WTC11 (cell line): ENCODE data around the gene TACR2.

ENCODE experiments used
- ATF6 ChIP-seq: sonication (generic); formaldehyde crosslinking; IDR thresholded peaks from 2 replicates; pipeline ENCODE4 v1.8.1; 2023; ENCODE audit warnings: mild to moderate bottlenecking, missing genetic modification reagents
- CREB1 ChIP-seq: sonication (generic); formaldehyde crosslinking; IDR thresholded peaks from 2 replicates; pipeline ENCODE4 v1.8.0; 2023; ENCODE audit warnings: mild to moderate bottlenecking, missing genetic modification reagents
- CTCF ChIP-seq: fragments of 200-600 bp; IDR thresholded peaks from 2 replicates; pipeline ENCODE4 v1.8.0; 2022; ENCODE audit warnings: antibody characterized with exemption
- HMGXB4 ChIP-seq: sonication (generic); formaldehyde crosslinking; IDR thresholded peaks from 2 replicates; pipeline ENCODE4 v1.8.1; 2023; ENCODE audit warnings: mild to moderate bottlenecking, moderate library complexity, missing genetic modification reagents
- MAX ChIP-seq: sonication (generic); formaldehyde crosslinking; IDR thresholded peaks from 2 replicates; pipeline ENCODE4 v1.8.0; 2022; ENCODE audit warnings: mild to moderate bottlenecking, missing genetic modification reagents
- TEAD4 ChIP-seq: sonication (generic); formaldehyde crosslinking; IDR thresholded peaks from 2 replicates; pipeline ENCODE4 v1.8.0; 2022; ENCODE audit warnings: mild to moderate bottlenecking, missing genetic modification reagents
- TP53 ChIP-seq: sonication (generic); formaldehyde crosslinking; IDR thresholded peaks from 2 replicates; pipeline ENCODE4 v1.8.1; 2023; ENCODE audit warnings: mild to moderate bottlenecking, missing genetic modification reagents
- ZNF121 ChIP-seq: sonication (generic); formaldehyde crosslinking; IDR thresholded peaks from 2 replicates; pipeline ENCODE4 v1.8.0; 2023; ENCODE audit warnings: missing genetic modification reagents

- TF ChIP-seq CTCF (no peak), ATF6 (no peak), MAX (CRISPR knock-in tag) (no peak), TEAD4 (no peak), CREB1 (CRISPR knock-in tag) (no peak), HMGXB4 (no peak), TP53 (no peak), ZNF121 (CRISPR knock-in tag) (no peak)
Observed at GRCh38 chr10:69404786-69405185, 11.9 kb downstream of the TACR2 start.
